A204.1 (cell line): Measurements from ENCODE around the gene ESYT3.
"Not testable (repeated sequence)": the region's sequence is repeated elsewhere in the genome, so short reads cannot be mapped to it uniquely, and the experiment has no call there.

ENCODE experiments used
- FAIRE-seq: peaks from 2 replicates; lab custom pipeline; 2012; peaks lifted over from hg19 to GRCh38; lab: Jason Lieb, UNC

ESYT3 gene

GRCh38 chr3:138443521-138444503 lies 9.4 kb downstream of the ESYT3 start:
- no peak for FAIRE-seq

- FAIRE-seq, result no peak
These were observed 10.8 kb downstream of the ESYT3 start for GRCh38 chr3:138445236-138445635.

GRCh38 chr3:138445654-138446053 lies 11.2 kb downstream of the ESYT3 start:
- no peak for FAIRE-seq

DNA sequence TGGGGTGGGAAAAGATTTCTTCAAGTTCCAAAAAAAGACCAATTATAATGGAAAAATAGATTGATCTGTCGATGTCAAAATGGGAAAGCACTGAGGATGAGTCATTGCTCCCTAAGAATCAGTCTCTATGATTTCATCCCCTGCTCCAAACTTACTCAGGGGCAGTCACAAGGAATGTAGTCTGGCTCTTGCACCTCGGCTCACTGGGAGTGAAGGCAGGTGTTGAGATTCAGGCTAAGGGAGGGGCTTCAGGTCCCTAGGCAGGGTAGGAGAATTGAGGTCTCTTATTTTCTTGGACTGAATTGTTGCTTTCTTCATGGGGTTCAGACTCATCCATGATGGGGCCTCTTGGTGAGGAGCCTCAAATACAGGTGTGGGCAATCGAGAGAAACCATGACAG lies 14.2 kb downstream of the ESYT3 start:
- FAIRE-seq, result no peak

GRCh38 chr3:138449490-138449889 lies 15.1 kb downstream of the ESYT3 start:
- FAIRE-seq, result no peak

DNA sequence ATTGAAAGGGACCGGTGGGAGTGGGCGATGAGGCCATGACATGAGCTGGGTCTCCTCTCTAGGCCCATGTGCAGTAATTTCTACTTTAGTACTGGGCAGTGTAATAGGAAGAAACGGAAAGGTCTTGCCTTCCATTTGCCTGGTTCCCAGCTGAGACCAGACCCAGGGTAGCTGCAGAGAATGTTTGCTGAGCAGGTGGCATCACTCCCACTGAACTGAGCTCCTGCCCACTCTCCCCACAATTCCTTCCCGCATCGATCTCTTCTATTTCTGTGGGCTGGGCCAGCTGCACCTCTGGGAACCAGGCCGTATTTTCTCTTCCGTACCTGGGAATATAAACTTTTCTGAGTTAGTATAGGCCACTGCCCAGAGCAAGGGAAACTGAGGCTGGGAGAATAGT lies 15.8 kb downstream of the ESYT3 start:
- FAIRE-seq, result no peak

DNA sequence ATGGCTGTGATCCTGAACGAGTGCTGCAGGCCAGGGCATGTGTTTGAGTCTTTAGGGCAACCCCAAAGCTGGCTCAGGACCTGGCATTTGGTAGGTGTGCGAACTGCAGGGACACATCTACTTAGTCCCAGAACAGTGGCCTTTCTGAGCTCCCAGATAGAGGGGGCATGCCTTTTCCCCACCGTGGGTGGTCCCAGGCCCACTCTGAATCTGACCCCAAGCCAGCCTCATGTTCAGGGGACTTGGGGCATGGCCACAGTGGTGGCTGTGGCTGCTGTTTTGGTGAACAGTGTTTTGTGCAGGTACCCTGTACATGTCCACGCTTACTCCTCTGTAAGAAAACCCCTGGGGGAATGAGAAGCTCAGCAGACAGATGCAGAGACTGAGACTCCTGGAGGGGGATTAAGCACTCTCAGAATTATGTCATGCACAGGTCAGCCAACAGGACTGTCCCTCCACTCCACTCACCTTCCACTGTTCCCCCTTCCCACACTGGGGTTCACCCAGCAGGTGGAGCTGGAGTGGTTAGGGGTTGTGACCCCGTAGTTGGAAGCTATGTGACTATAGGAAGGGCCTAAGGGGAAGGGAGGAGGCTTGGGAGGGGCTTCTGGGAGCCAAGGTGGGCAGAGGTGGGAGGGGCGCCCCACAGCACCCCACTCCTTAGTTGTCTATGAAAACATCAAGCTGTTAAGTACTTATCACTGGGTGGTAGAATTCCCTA lies 16.4 kb downstream of the ESYT3 start:
- no peak for FAIRE-seq

- no peak for FAIRE-seq
These were observed 17.3 kb downstream of the ESYT3 start for GRCh38 chr3:138451595-138452162.

GRCh38 chr3:138452436-138452835 lies 18.0 kb downstream of the ESYT3 start:
- no peak for FAIRE-seq

DNA sequence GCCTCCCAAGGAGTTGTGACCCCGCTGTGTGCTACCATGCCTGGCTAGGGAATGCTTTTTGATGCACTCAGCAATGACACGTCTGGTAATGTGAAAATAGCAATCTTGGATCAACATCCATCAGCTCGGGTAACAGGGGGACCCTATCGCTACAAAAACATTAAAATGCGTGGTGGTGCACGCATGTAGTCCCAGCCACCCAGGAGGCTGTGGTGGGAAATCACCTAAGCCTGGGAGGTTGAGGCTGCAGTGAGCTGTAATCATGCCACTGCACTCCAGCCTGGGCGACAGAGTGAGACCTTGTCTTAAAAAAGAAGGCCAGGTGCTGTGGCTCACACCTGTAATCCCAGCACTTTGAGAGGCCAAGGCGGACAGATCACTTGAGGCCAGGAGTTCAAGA lies 19.5 kb downstream of the ESYT3 start:
- FAIRE-seq, result not testable (repeated sequence)

- no peak for FAIRE-seq
These were observed 21.6 kb downstream of the ESYT3 start for GRCh38 chr3:138455801-138456716.

GRCh38 chr3:138456961-138457862 lies 22.8 kb downstream of the ESYT3 start:
- no peak for FAIRE-seq

DNA sequence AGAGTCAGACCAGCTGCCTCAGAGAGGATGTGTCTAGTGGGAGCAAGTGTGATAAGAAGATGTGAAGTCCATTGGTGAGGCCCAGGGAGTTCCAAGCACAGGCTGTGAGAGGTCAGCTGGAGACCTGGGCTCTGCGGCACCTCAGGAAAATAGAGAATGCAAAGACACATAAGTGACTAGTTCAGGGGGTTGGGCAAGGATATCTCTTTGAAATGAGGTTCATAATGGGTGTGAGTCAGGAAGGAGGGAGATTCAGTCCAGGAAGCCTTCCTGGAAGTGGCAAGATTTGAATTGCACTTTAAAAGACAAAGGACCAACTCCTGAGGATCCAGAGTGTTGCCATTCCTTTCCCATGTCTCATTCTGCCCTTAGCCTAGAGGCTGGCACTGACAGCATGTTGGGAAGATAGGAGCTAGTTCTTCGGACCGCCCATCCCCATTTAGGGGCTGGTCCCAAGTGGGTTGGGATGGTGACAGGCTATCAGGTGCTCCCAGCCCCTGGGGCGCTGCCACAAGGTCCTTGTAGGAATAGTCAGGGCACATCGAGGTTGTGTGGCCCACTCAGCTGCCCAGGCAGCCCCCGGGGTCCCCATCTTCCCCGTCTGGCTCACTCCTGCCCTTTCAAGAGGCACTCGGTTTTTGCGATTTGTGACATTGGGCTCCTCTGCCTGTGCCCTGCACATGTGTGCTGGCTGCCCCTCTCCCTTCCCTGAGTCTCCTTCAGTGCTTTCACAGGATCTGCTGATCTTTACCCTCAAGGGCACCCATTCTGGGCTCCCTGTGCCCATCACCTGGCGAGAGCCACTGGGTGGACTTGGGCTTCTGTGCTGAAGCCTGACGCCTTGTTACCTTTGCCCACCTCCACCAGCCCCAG lies 23.7 kb downstream of the ESYT3 start:
- FAIRE-seq, result no peak

- FAIRE-seq, result no peak
These were observed 24.5 kb downstream of the ESYT3 start for GRCh38 chr3:138458774-138459499.

DNA sequence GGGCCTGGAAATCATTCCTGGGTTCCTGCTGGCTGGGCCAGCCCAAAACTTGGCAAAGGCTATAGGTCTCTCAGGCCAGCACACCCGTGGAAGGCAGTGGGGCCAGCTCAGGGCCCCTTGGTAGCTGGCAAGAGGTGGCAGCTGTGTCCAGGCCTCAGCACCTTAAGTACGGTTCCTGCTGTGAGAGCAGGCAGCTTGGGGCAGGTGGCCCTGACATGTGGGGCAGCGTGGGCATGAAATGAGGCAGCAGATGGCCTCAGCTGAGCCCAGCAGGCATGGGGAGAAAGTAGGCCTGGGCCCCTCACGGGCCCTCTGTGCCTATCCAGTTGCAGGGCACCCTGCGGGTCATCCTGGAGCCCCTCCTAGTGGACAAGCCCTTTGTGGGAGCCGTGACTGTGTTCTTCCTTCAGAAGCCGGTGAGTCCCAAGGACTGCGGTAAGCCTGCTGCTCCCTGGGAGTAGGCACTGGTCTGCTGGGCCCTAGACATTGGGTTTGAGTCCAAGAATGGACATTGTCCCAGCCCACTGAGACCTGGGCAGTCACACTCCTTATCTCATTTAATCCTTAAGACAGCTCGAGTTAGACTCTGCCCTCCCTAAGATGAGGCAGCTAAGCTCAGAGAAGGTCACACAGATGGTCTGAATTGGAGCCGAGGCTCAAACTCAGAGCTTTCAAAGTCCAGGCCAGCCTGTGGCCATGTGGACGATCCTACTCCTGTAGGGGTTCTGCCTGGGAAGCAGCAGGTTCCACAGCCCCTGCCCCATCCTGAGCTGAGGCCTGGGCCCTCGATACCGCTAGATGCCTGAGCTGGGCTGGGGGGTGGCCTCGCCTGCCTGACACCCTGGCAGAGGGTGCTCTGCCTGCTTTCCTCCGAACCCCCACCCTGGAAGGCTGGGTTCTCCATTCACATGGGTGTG lies 25.5 kb downstream of the ESYT3 start:
- no peak for FAIRE-seq

GRCh38 chr3:138460536-138461205 lies 26.3 kb downstream of the ESYT3 start:
- FAIRE-seq, result no peak

DNA sequence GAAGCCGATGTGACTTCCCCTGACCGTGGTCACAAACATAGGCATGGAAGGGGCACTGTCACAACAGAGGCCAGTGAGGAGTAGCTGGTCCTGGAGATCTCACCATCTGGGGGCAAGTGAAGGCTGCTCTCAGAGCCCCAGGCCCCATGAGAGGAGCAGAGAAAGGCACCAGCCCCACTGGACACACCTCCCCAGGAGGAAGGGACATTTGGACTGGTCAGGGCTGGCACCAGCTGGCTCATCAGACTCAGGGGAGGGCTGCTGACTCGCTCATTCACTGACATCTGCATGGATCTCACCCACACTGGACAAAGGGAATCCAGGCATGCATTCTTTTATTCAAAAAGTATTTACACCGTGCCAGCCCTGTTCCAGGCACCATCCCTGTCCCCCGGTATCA lies 26.8 kb downstream of the ESYT3 start:
- FAIRE-seq, result no peak

- FAIRE-seq, result no peak
These were observed 27.5 kb downstream of the ESYT3 start for GRCh38 chr3:138461896-138462295.
